ENCODE measurements around the gene CMPK2. TPM values are rescaled to one million over a fixed set of nuclear protein-coding genes. Genes with fewer than 3 reads are reported as not detected.
A peak's percentile ranks its signal among the peaks of the same experiment; 100 is the strongest.

The CMPK2 gene
- total and polyA plus RNA-seq, 9 of the 15 experiments (the other 6 are each of a cell fraction or from before 2014, with no cell fraction given), result 2.6 to 10.5 (median 5.0) TPM

DNA sequence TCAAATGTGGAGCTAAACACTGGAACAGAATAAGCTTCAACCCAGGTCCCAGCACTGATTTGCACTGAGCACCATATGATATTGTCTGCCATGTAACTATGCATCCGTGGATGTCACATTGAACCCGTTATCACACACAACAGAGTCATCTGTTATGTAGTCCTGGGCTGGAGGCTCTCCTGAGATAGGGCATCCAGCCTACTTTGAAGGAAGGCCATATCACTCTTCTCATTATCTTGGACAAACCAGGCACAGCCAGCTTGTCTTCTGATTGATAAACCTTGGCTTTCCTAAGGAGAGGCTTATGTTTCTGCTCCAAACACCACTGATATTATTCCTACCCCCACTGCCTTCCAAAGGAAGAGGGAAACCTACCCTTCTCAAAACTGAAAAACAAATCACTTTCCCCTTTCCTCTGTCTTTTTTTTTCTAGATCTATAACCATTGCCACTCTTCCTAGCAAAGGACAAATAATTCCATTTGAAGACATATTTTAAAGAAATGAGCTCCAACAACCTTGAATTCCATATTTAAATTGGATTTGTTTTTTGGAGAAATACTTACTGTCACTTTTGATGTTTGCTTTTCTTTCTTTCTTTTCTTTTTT, 28.3 kb upstream of the CMPK2 start (continued):
- TF ChIP-seq, protein P1, sequence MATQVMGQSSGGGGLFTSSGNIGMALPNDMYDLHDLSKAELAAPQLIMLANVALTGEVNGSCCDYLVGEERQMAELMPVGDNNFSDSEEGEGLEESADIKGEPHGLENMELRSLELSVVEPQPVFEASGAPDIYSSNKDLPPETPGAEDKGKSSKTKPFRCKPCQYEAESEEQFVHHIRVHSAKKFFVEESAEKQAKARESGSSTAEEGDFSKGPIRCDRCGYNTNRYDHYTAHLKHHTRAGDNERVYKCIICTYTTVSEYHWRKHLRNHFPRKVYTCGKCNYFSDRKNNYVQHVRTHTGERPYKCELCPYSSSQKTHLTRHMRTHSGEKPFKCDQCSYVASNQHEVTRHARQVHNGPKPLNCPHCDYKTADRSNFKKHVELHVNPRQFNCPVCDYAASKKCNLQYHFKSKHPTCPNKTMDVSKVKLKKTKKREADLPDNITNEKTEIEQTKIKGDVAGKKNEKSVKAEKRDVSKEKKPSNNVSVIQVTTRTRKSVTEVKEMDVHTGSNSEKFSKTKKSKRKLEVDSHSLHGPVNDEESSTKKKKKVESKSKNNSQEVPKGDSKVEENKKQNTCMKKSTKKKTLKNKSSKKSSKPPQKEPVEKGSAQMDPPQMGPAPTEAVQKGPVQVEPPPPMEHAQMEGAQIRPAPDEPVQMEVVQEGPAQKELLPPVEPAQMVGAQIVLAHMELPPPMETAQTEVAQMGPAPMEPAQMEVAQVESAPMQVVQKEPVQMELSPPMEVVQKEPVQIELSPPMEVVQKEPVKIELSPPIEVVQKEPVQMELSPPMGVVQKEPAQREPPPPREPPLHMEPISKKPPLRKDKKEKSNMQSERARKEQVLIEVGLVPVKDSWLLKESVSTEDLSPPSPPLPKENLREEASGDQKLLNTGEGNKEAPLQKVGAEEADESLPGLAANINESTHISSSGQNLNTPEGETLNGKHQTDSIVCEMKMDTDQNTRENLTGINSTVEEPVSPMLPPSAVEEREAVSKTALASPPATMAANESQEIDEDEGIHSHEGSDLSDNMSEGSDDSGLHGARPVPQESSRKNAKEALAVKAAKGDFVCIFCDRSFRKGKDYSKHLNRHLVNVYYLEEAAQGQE (IDR thresholded peaks at IDR 0.05; ENCODE audit: borderline replicate concordance), result peak; percentile 56; the same call in 1 of the 2 replicates
- TF ChIP-seq, protein P1 (CRISPR knock-in tag; IDR thresholded peaks at IDR 0.05; ENCODE audit: low read depth), result no peak
- no peak for TF ChIP-seq SAFB (IDR thresholded peaks at IDR 0.05; ENCODE audit: borderline replicate concordance, low read depth, low read length)
- TF ChIP-seq CBFB (CRISPR knock-in tag; IDR thresholded peaks at IDR 0.05), result no peak
- no peak for TF ChIP-seq ZFP1 (CRISPR knock-in tag; IDR thresholded peaks at IDR 0.05)
- peak; percentile 93 for TF ChIP-seq MYNN (IDR thresholded peaks at IDR 0.05)
- TF ChIP-seq MYNN (CRISPR knock-in tag; IDR thresholded peaks at IDR 0.05), result no peak
- TF ChIP-seq ZBTB7A (IDR thresholded peaks at IDR 0.05; ENCODE audit: borderline replicate concordance, control insufficient read depth, low read depth, low read length), result no peak
- no peak for TF ChIP-seq NCOA6 (IDR thresholded peaks at IDR 0.05)
- TF ChIP-seq TFAM (CRISPR knock-in tag; conservative IDR thresholded peaks at IDR 0.05), result no peak
- TF ChIP-seq MEIS2 (IDR thresholded peaks at IDR 0.05; ENCODE audit: partially characterized antibody), result peak; percentile 94
- peak; percentile 95 for TF ChIP-seq RUNX1 (IDR thresholded peaks at IDR 0.05; ENCODE audit: low read depth)
- no peak for TF ChIP-seq ZNF224 (CRISPR knock-in tag; IDR thresholded peaks at IDR 0.05)
- peak; percentile 62; the same call in 1 of the 2 replicates for TF ChIP-seq ZNF23 (CRISPR knock-in tag; IDR thresholded peaks at IDR 0.05)

Measured in K562 (cell line).